Caki2 (cell line): Measurements from ENCODE around the gene COA1. TPM values are rescaled to one million over a fixed set of nuclear protein-coding genes. Genes with fewer than 3 reads are reported as not detected.
"Not testable (repeated sequence)": the region's sequence is repeated elsewhere in the genome, so short reads cannot be mapped to it uniquely, and the experiment has no call there.

Source experiments
- DNase-seq: peaks from one replicate; pipeline ENCODE4 v3.0.0-alpha.2; 2015; ENCODE audit warnings: low read depth
- in situ Hi-C: cut with HindIII; loops from 2 replicates; pipeline ENCODE4 v1.10.0; 2016; ENCODE audit warnings: low sequenced_read_pairs, low pct_unique_long_range_greater_than_20kb, mixed read lengths
- total RNA-seq: library from RNA; depleted of rRNA; stranded (reverse); fragments of >200 nt; shearing (Covaris generic); gene quantifications from 2 replicates; pipeline ENCODE4 v1.2.3, GENCODE V29; 2014; ENCODE audit warnings: low replicate concordance

COA1 gene
- total RNA-seq, 1 experiment from 2014 or later: 128 TPM

DNA sequence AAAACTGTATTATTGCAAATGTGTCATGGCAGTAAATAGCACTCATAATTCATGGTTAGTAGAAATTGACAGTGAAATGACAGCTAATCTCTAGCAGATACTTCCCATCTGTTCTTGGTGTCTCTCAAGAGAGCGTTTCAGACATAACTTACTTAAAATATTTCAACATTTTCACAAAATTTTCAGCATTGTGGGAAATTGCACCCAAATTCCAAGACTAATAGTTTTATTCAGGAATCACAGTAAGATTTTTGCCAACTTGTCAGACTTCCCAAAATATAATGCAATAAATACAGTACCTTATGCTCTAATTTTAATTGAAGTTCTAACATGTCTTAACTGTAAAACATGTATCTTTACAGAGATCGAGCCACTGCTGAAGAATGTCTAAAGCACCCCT, 105.2 kb downstream of the COA1 start:
- in situ Hi-C loops: no loop called here
- DNase-seq: no peak

DNA sequence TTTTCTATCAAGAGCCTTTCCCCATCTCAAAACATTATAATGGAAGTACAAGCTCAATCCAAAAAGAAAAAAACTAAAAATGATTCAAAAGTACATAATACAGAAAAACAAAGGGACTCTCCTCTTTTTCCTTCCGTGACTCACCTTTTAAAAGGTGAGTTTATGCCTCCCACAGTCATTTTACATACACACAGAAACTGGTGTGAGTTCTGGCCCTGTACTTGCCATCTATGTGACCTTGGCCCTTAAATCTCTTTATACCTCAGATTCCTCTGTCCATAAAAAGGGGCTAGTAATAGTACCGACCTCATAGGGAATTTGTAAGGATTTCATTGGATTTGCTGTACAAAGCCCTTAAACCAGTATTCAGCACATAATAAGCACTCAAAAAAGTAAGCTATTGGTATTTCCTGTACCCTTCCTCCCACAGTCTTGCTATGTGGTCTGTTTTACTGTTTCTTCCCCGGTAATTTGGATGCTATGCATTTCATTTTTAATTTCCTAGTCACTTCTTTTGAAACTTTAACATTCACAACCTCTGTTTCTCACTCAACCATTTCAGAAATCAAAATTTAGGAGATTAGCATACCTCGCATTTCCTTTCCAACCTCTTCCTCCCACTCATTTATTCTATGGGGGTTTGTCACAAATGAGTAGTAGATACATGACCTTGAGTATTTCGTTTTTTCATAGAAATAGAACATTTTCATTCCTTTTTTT, 107.4 kb downstream of the COA1 start:
- in situ Hi-C loops: no loop called here
- DNase-seq: no peak

DNA sequence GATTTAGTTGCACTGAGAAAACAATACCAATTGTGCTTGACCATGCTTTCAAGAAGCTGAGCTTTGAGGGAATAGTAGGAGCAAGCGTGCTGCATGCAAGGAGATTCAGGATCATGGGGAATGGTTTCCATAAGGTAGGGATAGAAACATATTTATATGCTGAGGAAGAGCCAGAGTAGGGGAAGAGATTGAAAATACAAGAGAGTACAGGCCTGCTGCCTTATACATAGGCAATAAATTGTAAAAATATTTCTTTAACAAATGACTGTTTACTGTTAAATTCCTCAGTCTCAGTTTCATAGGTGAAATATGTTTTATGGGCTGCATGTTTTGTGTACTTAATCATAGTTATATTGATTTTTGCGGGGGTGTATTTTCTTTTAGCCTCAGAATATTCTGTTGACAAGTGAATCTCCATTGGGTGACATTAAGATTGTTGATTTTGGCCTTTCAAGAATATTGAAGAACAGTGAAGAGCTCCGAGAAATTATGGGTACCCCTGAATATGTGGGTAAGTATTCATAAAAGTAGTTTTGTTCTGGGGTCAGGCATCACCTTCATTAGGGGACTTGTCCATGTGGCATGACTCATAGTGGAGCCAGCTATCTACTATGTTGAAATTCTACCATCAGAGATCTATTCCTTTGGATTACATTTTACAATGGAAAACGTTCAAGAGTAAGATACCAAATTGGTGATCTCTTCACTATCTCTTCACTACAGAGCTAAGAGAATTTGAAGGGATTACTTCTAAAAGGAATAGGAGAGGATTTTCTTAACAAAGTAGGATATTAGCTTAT, 109.9 kb downstream of the COA1 start:
- in situ Hi-C loops: no loop called here
- no peak for DNase-seq

DNA sequence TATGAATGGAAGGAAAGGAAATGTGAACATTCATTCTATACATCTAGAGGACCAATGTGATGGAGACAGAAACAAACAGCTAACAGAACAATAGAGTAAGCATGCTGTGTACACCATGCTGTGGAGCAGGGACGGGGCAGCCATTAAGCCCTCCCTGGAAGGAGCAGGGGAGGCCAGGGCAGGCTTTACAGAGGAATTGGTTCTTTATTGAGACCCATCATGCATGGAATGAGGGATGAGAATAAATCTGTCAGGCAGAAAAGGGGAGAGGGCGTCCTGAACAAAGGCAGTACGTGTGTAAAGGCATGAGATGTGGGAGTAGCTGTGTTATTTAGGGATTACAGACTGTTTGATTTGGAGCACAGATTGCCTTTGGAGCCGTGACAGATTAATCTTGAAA, 111.2 kb downstream of the COA1 start:
- no peak for DNase-seq
- in situ Hi-C loops: no loop called here

DNA sequence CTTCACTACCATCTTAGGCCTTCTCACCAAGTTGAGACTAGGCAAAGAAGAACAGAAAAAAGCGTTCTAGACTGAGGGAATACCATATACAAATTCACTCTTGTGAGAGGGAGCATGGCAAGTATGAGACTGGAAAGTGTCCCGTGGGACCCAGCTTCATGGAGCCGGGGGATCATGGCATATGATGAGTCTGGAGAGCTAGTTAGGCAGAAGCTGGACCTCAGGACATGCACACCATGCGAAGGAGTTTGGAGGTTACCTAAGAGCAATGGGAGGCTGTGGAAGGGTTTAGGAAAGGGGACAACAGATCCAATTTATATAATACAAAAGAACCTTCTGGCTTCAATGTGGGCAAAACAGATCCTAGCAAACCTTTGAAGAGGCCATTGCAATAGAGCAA, 112.3 kb downstream of the COA1 start:
- DNase-seq: no peak
- in situ Hi-C loops: no loop called here

DNA sequence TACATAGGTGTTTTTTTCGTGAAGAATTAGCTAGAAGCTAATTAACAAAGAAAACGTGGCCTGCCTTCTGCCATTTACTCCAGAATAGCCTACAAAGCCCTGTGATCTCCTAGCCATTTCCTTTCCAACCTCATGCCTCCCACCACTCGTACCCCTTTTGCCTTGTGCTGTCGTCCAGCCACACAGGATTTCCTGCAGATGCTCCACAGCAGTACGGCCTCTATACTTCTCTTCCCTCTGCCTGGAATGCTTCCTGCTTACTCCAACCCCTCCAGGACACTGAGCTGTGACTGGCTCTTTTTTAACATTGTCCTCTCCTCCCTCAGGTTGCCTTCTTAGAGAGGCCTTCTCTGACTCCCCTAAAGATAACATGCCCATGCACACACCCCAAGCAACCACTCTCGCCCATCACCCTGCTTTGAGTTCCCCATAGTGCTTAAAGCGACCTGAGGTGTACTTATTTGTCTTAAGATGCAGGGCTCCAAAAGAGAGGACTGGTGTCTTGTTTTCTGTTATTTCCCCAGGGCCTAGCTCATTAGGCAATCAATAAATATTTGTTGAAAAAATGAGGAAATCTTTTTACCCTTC, 113.7 kb downstream of the COA1 start:
- in situ Hi-C loops: no loop called here

DNA sequence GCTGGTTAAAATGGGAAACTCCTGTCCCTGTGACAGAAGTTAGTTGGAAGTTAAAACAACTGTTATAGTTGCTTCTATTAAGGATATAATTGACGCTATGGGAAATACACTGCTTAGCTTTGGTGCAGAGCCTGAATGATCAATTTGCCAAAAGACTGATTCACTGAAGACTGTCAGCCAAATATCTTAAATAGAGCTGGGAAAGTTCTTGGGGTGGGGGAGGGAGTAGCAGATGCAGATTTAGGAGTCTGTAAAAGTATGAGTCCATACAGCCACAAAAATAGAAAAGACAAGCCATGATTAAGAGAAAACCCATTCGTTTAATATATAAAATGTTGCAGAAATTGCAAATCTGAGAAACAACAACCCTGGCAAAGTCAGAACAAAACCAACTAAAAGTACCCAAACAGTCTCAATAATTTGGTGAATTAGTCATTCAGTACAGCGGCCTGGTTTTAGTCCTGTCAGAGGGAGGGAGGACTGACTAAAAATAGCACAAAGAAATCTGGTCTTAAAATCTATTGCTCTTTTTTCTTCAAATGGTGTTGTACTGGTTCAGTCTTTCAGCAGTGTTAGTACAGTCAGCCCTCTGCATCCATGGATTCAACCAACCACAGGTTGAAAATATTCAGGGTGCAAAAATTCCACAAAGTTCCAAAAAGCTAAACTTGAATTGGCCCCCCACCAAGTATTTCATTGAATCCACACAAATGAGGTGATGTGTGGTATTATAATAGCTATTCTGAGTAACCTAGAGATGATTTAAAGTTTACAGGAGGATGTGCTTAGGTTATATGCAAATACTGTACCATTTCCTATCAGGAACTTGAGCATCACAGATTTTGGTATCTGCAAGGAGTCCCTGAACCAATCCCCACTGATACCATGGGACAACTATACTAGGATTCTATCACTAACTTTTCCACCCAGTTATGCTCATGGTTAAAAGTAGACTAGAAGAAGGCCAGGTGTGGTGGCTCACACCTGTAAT, 116.4 kb downstream of the COA1 start:
- no peak for DNase-seq

More for the DNA sequence above, 113.7 kb downstream of the COA1 start:
- no peak for DNase-seq

DNA sequence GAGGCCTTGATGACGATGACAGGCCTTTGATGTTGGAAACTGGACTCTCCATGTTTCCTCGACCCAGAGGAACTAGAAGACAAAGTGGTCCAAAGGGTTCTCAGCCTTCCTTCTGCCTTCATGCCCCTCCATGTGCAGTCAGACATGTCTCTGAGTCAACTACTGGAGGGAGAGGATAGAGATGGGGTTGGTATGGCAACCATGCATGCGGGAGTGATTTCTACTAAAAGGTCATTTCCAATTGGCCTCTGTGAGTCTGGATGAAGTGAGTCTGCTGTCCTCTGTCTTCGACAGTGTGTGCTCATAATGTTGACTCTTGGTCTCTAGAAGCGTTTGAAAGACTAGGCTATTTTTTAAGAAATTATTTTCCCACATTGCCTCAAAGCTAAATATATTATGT, 117.2 kb downstream of the COA1 start:
- no peak for DNase-seq

More for the DNA sequence above, 116.4 kb downstream of the COA1 start:
- in situ Hi-C loops: no loop called here

DNA sequence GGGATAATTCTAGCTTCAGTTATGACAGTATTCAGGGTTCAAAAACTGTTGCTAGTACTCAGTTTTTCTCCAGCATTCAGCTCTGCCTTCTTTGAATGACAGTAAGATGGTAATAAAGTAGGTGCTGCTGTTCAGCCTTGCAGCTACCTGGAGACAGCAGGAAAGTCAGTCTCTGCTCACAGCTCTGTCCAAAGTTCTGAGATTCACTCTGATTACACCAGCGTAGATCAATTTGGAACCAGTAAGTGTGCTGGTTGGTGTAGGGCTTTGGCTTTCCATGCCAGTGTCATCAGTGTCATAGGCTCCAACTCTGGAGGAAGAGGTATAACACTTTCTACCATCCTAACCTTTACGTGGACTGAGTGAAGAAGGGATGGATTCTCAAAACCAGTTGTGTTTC, 120.2 kb downstream of the COA1 start:
- no peak for DNase-seq
- in situ Hi-C loops: no loop called here

More for the DNA sequence above, 117.2 kb downstream of the COA1 start:
- in situ Hi-C loops: no loop called here

DNA sequence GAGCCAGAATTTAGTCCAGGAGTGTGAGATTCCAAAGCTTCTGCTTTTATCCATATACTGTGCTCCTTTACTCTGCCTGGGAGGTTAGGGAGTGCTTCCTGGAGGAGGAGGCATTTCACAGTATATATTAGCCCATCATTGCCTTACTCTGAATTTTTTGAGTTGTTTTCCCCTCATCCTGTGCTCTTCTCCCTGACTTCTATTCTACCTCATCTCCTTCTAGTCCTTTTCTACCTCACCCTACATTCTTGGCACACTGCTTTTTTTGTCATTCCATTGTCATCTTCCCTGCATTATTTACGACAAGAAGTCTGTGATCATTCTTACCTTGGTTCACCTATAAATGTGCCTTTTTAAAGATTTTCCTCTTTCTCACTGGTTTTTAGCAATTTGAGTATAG, 125.1 kb downstream of the COA1 start:
- DNase-seq: no peak
- in situ Hi-C loops: no loop called here

DNA sequence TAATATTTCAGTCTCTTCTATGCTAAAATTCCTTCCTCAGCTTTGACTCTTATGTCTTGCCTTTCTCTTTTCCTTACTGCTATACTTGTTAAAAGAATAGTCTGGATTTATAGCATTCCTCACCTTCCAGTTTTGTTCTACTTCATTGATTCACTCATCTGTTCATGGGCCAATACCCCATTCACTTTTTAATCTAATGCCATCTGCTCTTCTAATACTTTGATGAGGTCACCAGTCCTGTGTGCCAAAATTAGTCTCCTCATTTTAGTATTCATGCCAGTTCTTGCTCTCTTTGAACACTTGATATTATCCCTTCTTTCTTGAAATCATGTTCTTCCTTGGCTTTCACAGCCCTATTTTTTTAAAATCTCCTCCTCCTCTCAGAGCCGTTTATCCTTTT, 127.1 kb downstream of the COA1 start:
- no peak for DNase-seq
- in situ Hi-C loops: no loop called here

DNA sequence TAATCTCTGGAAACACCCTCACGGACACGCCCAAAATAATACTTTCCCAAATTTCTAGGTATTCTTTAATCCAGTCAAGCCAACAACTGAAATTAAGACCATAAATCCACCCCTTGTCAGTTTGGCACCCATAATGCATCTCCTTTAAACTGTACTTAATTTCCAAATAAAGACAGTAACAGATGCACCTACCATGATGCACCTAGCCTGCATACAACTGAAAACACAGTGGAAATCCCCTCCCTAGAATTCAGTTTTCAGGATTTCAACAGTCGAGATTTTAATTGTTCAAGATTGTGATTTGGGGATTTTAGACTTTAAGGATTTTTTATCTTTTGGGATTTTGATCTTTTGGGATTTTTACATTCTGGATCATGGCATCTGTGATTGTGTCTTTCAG, 129.3 kb downstream of the COA1 start:
- in situ Hi-C loops: no loop called here
- no peak for DNase-seq

DNA sequence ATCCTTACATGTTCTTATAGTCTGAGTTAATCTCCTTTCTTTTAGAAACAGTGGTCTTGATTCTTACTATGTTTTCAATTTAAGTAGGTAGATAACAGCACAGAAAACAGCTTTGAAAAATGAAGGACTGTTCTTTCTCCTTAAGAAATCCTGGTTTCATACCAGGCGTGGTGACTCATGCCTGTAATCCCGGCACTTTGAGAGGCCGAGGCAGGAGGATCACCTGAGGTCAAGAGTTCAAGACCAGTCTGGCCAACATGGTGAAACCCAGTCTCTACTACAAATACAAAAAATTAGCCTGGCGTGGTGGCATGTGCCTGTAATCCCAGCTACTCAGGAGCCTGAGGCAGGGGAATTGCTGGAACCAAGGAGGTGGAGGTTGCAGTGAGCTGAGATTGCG, 132.9 kb downstream of the COA1 start:
- in situ Hi-C loops, DNase-seq: not testable (repeated sequence)

DNA sequence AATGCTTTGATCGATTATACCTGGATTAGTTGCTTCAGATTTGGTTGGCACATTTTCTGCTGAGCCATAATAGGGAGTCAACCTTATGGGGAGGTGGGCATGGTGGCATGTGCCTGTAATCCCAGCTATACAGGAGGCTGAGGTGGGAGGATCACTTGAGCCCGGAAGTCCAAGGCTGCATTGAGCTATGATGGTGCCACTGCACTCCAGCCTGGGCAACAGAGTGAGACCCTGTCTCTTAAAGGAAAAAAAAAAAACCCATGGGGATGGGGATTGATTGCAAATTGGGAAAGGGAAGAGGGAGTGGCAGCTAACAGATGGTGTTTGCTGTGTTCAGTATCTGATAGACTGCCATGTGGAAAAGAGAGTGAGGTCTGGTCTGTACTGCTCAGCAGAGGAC, 135.3 kb downstream of the COA1 start:
- in situ Hi-C loops: no loop called here
- DNase-seq: no peak

DNA sequence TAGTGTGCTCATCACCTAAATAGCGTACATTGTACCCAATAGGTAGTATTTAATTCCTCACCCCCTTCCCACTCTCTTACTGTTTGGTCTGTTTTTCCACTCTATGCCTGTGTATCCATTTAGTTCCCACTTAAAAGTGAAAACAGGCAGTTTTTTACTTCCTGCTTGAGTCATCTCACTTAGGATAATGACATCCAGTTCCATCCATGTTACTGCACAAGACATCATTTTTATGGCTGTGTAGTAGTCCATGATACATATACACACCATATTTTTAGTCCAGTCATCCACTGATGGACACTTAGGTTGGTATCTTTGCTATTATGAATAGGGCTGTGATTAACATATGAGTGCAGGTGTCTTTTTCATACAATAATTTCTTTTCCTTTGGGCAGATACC, 136.3 kb downstream of the COA1 start:
- DNase-seq: no peak
- in situ Hi-C loops: no loop called here

DNA sequence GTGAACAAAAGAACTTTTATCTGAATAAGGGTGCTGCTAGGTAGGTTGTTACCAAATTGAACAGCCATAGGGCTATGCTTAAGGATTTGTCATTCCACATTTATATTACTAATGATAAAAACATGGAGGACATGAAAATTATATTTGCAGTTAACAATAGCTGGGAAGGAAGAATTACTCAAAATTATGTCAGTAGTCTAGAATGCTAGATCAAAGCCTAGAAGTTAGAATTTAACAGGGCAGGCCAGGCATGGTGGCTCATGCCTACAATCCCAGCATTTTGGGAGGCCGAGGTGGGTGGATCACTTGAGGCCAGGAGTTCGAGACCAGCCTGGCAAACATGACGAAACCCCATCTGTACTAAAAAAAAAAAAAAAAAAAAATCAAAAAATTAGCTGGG, 137.0 kb downstream of the COA1 start:
- no peak for DNase-seq
- in situ Hi-C loops: no loop called here

DNA sequence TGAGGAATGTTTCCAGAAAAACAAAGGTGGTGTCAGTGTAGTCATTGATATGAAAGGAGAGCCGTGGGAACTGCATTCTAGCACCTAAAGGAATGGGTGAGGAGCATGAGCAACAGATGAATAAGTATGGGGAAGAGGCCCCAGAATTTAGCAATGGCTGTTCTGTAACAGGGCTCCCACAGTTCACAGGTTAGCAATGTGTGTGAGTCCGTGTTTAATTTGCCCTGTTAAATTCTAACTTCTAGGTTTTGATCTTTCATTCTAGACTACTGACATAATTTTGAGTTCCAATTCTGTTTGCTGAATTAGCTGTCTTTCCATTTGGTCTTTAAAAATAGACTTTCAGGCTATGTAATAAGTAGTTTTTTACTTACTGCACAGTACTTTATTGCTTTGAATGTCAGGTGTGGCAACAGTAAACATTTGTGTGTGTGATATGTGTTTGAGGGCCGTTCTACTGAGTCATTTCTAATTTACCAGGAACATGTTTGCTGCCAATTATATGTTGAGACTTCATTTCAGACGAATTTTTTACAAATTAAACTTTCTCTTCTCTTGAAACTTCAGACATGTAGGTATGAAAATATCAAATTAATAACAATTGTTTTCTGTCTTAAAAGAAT, 137.7 kb downstream of the COA1 start:
- in situ Hi-C loops: no loop called here
- DNase-seq: peak; percentile 43
